Measurements from ENCODE around the gene TP73. TPM values are rescaled to one million over a fixed set of nuclear protein-coding genes. Genes with fewer than 3 reads are reported as not detected.
A peak's percentile ranks its signal among the peaks of the same experiment; 100 is the strongest.
"Not testable (repeated sequence)": the region's sequence is repeated elsewhere in the genome, so short reads cannot be mapped to it uniquely, and the experiment has no call there.

Gene TP73
- total RNA-seq, 1 donor from 2014 or later = 2.2 TPM

DNA sequence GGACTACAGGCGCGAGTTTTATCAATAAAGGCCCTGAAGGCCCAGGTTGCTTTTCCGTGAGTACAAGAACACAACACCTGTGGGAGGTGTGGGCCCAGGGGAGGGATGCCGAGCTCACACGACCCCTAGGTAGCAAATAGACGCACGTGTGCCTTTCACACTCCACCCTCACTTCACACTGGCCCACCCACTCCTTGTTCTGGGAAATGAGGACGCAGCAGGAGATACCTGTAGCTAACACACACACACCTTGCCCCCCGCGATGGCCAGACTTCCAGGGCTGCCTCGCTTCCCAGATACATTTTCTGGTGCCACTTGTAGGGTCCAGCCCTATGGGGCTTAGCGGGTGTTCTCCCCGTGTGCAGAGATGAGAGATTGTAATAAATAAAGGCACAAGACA lies 95.6 kb downstream of the TP73 start:
- TF ChIP-seq, protein P1, sequence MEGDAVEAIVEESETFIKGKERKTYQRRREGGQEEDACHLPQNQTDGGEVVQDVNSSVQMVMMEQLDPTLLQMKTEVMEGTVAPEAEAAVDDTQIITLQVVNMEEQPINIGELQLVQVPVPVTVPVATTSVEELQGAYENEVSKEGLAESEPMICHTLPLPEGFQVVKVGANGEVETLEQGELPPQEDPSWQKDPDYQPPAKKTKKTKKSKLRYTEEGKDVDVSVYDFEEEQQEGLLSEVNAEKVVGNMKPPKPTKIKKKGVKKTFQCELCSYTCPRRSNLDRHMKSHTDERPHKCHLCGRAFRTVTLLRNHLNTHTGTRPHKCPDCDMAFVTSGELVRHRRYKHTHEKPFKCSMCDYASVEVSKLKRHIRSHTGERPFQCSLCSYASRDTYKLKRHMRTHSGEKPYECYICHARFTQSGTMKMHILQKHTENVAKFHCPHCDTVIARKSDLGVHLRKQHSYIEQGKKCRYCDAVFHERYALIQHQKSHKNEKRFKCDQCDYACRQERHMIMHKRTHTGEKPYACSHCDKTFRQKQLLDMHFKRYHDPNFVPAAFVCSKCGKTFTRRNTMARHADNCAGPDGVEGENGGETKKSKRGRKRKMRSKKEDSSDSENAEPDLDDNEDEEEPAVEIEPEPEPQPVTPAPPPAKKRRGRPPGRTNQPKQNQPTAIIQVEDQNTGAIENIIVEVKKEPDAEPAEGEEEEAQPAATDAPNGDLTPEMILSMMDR (IDR thresholded peaks at IDR 0.05; ENCODE audit: unreplicated experiment) = no peak
- no peaks in the 10 kb centered on the region for H3K9me3 Mint-ChIP-seq (ENCODE audit: low read depth)
- H3K4me1 Mint-ChIP-seq (ENCODE audit: low read depth) = peaks cover 21% of the 10 kb centered on the region
- peaks cover 23% of the 10 kb centered on the region for H3K27me3 Mint-ChIP-seq
- no peaks in the 10 kb centered on the region for H3K36me3 Mint-ChIP-seq (ENCODE audit: insufficient read depth)
- DNase-seq (ENCODE audit: low spot score, unreplicated experiment) = no peak
- no peak overlapping the region for H3K27ac Mint-ChIP-seq
- H3K4me3 Mint-ChIP-seq (ENCODE audit: low read depth) = peak overlapping the region; percentile 65

DNA sequence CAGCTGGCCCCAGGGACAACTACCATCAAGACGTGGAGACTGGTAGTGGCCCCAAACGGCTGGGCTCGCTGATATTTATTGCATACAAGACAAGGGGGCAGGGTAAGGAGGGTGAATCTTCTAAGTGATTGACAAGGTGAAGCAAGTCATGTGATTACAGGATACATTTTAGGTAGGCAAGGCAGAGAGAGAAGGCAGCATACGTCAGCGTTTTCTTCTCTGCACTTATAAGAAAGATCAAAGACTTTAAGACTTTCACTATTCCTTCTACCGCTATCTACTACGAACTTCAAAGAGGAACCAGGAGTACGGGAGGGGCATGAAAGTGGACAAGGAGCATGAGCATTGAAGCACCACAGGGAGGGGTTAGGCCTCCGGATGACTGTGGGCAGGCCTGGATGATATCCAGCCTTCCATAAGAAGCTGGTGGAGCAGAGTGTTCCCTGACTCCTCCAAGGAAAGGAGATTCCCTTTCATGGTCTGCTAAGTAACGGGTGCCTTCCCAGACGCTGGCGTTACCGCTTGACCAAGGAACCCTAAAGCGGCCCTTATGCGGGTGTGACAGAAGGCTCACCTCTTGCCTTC lies 96.1 kb downstream of the TP73 start:
- H3K4me1 Mint-ChIP-seq (ENCODE audit: low read depth) = peaks cover 21% of the 10 kb centered on the region
- DNase-seq (ENCODE audit: low spot score, unreplicated experiment); H3K27ac Mint-ChIP-seq; H3K9me3 Mint-ChIP-seq (ENCODE audit: low read depth); H3K36me3 Mint-ChIP-seq (ENCODE audit: insufficient read depth): not testable (repeated sequence)
- peaks cover 23% of the 10 kb centered on the region for H3K27me3 Mint-ChIP-seq
- H3K4me3 Mint-ChIP-seq (ENCODE audit: low read depth) = peak overlapping the region; percentile 65

DNA sequence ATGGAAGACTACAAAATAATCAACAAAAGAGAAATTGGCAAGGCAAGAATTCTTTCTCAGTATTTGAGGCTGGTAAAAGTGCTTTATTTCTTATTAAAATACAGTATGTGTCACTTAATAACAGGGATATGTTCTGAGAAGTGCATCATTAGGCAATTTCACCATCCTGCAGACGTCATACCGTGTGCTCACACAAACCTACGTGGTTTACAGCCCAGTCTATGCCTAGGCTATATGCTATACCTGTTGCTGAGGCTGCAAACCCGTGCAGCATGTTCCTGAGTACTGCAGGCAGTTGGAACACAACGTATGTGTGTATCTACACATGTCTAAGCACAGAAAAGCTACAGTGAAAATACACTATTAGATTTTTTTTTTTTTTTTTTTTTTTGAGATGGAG lies 97.2 kb downstream of the TP73 start:
- H3K4me1 Mint-ChIP-seq (ENCODE audit: low read depth) = peaks cover 21% of the 10 kb centered on the region
- DNase-seq (ENCODE audit: low spot score, unreplicated experiment) = no peak
- peaks cover 23% of the 10 kb centered on the region for H3K27me3 Mint-ChIP-seq
- no peak overlapping the region for H3K27ac Mint-ChIP-seq
- no peaks in the 10 kb centered on the region for H3K9me3 Mint-ChIP-seq (ENCODE audit: low read depth)
- H3K36me3 Mint-ChIP-seq (ENCODE audit: insufficient read depth) = no peaks in the 10 kb centered on the region
- TF ChIP-seq, protein P1 (IDR thresholded peaks at IDR 0.05; ENCODE audit: unreplicated experiment) = no peak
- no peak overlapping the region for H3K4me3 Mint-ChIP-seq (ENCODE audit: low read depth)

DNA sequence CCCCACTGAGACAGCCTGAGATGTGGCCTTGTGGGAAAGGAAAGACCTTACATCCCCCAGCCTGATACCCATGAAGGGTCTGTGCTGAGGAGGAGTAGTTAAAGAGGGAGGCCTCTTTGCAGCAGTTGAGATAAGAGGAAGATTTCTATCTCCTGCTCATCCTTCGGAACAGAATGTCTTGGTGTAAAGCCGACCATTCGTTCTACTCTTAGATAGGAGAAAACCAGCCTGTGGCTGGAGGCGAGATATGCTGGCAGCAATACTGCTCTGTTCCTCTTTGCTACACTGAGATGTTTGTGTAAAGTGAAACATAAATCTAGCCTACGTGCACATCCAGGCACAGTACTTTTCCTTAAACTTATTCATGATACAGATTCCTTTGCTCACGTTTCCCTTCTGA lies 98.4 kb downstream of the TP73 start:
- no peak overlapping the region for H3K4me3 Mint-ChIP-seq (ENCODE audit: low read depth)
- H3K27me3 Mint-ChIP-seq = peaks cover 29% of the 10 kb centered on the region
- no peaks in the 10 kb centered on the region for H3K9me3 Mint-ChIP-seq (ENCODE audit: low read depth)
- peaks cover 12% of the 10 kb centered on the region for H3K4me1 Mint-ChIP-seq (ENCODE audit: low read depth)
- H3K36me3 Mint-ChIP-seq (ENCODE audit: insufficient read depth) = no peaks in the 10 kb centered on the region
- TF ChIP-seq, protein P1 (IDR thresholded peaks at IDR 0.05; ENCODE audit: unreplicated experiment) = no peak
- no peak overlapping the region for H3K27ac Mint-ChIP-seq
- DNase-seq (ENCODE audit: low spot score, unreplicated experiment) = no peak

DNA sequence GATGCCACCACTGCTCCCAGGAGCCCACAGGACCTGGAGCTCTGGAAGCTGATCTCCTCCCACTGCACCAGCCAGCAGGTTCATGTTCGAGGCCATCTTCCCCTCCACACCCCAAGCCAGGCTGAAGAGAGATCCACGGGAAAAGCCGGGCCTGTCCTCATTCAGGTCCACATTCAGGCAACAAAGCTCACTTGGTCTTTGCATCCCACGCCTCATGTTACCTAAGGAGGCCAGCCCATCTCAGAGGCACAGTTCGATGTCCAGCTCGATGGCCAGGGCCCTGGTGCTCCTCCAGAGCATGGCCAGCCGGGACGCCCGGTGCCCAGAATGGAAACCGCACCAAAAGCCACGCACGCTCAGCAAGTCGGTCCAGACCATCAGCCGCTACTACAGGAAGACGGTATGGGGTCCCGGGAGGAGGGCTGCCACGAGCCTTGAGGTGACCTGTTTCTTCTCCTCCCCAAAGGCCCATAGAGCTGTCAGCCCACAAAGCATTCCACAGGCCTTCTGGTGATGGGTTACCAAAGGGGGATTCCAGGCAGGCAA lies 100.2 kb downstream of the TP73 start, which contains the start of gene CCDC27:
TSS of gene CCDC27 (plus strand) at position 51 of the 546 bp plus-strand sequence. CDS start at position 83, 32 bp downstream.
- no peak for DNase-seq (ENCODE audit: low spot score, unreplicated experiment)
- Mint-ChIP-seq H3K9me3 (ENCODE audit: low read depth) (no peaks in the 10 kb centered on the region), H3K4me1 (ENCODE audit: low read depth) (peaks cover 5% of the 10 kb centered on the region), H3K27me3 (peaks cover 39% of the 10 kb centered on the region), H3K27ac (no peak within 1 kb of the TSS), H3K4me3 (ENCODE audit: low read depth) (no peak within 1 kb of the TSS), H3K36me3 (ENCODE audit: insufficient read depth) (no peaks in the 10 kb centered on the region)
- TF ChIP-seq, protein P1 (IDR thresholded peaks at IDR 0.05; ENCODE audit: unreplicated experiment) = no peak
